Lower leg skin (tissue), 3 donors: ENCODE data around the gene MTHFD2L.

Experiments used
- POLR2A ChIP-seq, 2 donors: fragments of 450-650 bp; IDR thresholded peaks; one replicate each; pipeline ENCODE4 v1.6.1; 2016 to 2017; ENCODE audit warnings: antibody characterized with exemption in 2 of 2, mild to moderate bottlenecking in 1 of 2, moderate library complexity in 1 of 2
- TF ChIP-seq, protein P1 (sequence below), 3 donors: fragments of 450-650 bp; IDR thresholded peaks; one replicate each; pipeline ENCODE4 v1.5.1; 2016; ENCODE audit warnings: antibody characterized with exemption in 3 of 3, mild to moderate bottlenecking in 3 of 3, moderate library complexity in 2 of 3

DNA sequence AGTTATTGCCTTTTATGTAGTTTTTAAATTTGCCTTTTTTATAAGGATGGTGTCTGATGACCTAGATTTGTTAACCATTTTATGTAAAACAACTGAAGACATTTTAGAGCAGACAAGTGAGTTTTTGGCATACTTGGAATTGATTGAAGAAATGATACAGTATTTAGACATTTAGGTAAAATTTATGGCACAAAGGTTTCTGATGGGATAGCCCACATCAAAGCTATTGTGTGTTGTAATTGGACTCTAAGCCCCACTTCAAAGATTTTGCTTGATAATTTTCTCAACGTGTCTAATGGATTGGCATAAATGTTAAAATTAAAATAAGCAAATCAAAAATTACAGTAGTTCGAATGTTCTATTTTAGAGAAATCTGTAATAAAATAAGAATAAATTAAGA is 168.0 kb downstream of the MTHFD2L start:
- TF ChIP-seq, protein P1, sequence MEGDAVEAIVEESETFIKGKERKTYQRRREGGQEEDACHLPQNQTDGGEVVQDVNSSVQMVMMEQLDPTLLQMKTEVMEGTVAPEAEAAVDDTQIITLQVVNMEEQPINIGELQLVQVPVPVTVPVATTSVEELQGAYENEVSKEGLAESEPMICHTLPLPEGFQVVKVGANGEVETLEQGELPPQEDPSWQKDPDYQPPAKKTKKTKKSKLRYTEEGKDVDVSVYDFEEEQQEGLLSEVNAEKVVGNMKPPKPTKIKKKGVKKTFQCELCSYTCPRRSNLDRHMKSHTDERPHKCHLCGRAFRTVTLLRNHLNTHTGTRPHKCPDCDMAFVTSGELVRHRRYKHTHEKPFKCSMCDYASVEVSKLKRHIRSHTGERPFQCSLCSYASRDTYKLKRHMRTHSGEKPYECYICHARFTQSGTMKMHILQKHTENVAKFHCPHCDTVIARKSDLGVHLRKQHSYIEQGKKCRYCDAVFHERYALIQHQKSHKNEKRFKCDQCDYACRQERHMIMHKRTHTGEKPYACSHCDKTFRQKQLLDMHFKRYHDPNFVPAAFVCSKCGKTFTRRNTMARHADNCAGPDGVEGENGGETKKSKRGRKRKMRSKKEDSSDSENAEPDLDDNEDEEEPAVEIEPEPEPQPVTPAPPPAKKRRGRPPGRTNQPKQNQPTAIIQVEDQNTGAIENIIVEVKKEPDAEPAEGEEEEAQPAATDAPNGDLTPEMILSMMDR (IDR thresholded peaks at IDR 0.05), result no peak
- no peak for TF ChIP-seq POLR2A (IDR thresholded peaks at IDR 0.05)
